H9 (cell line): ENCODE data around the gene TMEM106C. TPM values are rescaled to one million over a fixed set of nuclear protein-coding genes. Genes with fewer than 3 reads are reported as not detected.

ENCODE experiments used
- DNase-seq: peaks from one replicate; pipeline ENCODE4 v3.0.0-alpha.2; 2017
- H2AFZ ChIP-seq: one replicate; pipeline ENCODE4 v1.6.1; 2013; ENCODE audit warnings: mild to moderate bottlenecking, low read length, control low read depth, moderate library complexity
- H2AK5ac ChIP-seq: 2 replicates; pipeline ENCODE4 v1.6.1; 2013; ENCODE audit warnings: low read length, control low read depth, mixed read lengths; ENCODE audit not compliant: insufficient read length
- H2BK120ac ChIP-seq: one replicate; pipeline ENCODE4 v1.6.1; 2013; ENCODE audit warnings: low read depth, mild to moderate bottlenecking, low read length, control low read depth, inconsistent platforms; ENCODE audit not compliant: poor library complexity, severe bottlenecking
- H2BK12ac ChIP-seq: 2 replicates; pipeline ENCODE4 v1.6.1; 2013; ENCODE audit warnings: low read length, control low read depth, mixed read lengths, low read depth; ENCODE audit not compliant: insufficient read length
- H2BK15ac ChIP-seq: 2 replicates; pipeline ENCODE4 v1.6.1; 2013; ENCODE audit warnings: low read depth, low read length, control low read depth
- H2BK20ac ChIP-seq: one replicate; pipeline ENCODE4 v1.6.1; 2013; ENCODE audit warnings: low read depth, mild to moderate bottlenecking, low read length, control low read depth, inconsistent platforms; ENCODE audit not compliant: poor library complexity, severe bottlenecking
- H2BK5ac ChIP-seq: 2 replicates; pipeline ENCODE4 v1.6.1; 2013; ENCODE audit warnings: low read length, control low read depth, mixed read lengths; ENCODE audit not compliant: insufficient read length
- H3K14ac ChIP-seq: 2 replicates; pipeline ENCODE4 v1.6.1; 2013; ENCODE audit warnings: low read length, control low read depth; ENCODE audit not compliant: insufficient read depth
- H3K18ac ChIP-seq: 2 replicates; pipeline ENCODE4 v1.6.1; 2013; ENCODE audit warnings: low read depth, mild to moderate bottlenecking, mixed read lengths, low read length, control low read depth; ENCODE audit not compliant: insufficient read length
- H3K23ac ChIP-seq: 2 replicates; pipeline ENCODE4 v1.6.1; 2013; ENCODE audit warnings: low read length, control low read depth, mixed read lengths, low read depth; ENCODE audit not compliant: insufficient read length
- H3K23me2 ChIP-seq: 2 replicates; pipeline ENCODE4 v1.6.1; 2013; ENCODE audit warnings: low read depth, mild to moderate bottlenecking, mixed read lengths, low read length, control low read depth; ENCODE audit not compliant: insufficient read length, poor library complexity, severe bottlenecking
- H3K27ac ChIP-seq: 2 replicates; pipeline ENCODE4 v1.5.1; 2013; ENCODE audit warnings: low read length, control low read depth, mixed read lengths, low read depth; ENCODE audit not compliant: insufficient read length
- H3K27me3 ChIP-seq: 2 replicates; pipeline ENCODE4 v1.6.1; 2013; ENCODE audit warnings: low read length, control low read depth, inconsistent platforms; ENCODE audit not compliant: insufficient read depth
- H3K4ac ChIP-seq: 2 replicates; pipeline ENCODE4 v1.6.1; 2013; ENCODE audit warnings: low read depth, mild to moderate bottlenecking, control low read depth, inconsistent platforms, low read length, moderate library complexity
- H3K4me1 ChIP-seq: 2 replicates; pipeline ENCODE4 v1.6.1; 2013; ENCODE audit warnings: low read length, control low read depth, inconsistent platforms; ENCODE audit not compliant: insufficient read depth
- H3K4me2 ChIP-seq: 2 replicates; pipeline ENCODE4 v1.6.1; 2013; ENCODE audit warnings: low read length, control low read depth, mixed read lengths; ENCODE audit not compliant: insufficient read length, insufficient read depth
- H3K56ac ChIP-seq: 2 replicates; pipeline ENCODE4 v1.6.1; 2013; ENCODE audit warnings: low read depth, mild to moderate bottlenecking, mixed read lengths, low read length, control low read depth; ENCODE audit not compliant: insufficient read length
- H3K79me1 ChIP-seq: 2 replicates; pipeline ENCODE4 v1.6.1; 2013; ENCODE audit warnings: low read depth, mild to moderate bottlenecking, moderate library complexity, low read length, control low read depth, inconsistent platforms; ENCODE audit not compliant: insufficient read depth, poor library complexity, severe bottlenecking
- H3K79me2 ChIP-seq: 2 replicates; pipeline ENCODE4 v1.6.1; 2013; ENCODE audit warnings: low read length, control low read depth, inconsistent platforms; ENCODE audit not compliant: insufficient read depth
- H3K9ac ChIP-seq: 2 replicates; pipeline ENCODE4 v1.6.1; 2013; ENCODE audit warnings: low read length, control low read depth, mixed read lengths; ENCODE audit not compliant: insufficient read length; ENCODE audit errors: extremely low read depth
- H3K9me3 ChIP-seq: one replicate; pipeline ENCODE4 v1.6.1; 2013; ENCODE audit warnings: low read depth, low read length, inconsistent platforms; ENCODE audit not compliant: control insufficient read depth
- H3T11ph ChIP-seq: one replicate; pipeline ENCODE4 v1.6.1; 2013; ENCODE audit warnings: mild to moderate bottlenecking, low read length, control low read depth, inconsistent platforms
- H4K20me1 ChIP-seq: one replicate; pipeline ENCODE4 v1.6.1; 2013; ENCODE audit not compliant: control insufficient read depth, insufficient read length, insufficient read depth
- H4K5ac ChIP-seq: 2 replicates; pipeline ENCODE4 v1.6.1; 2013; ENCODE audit warnings: low read depth, mild to moderate bottlenecking, mixed read lengths, low read length, control low read depth; ENCODE audit not compliant: insufficient read length
- H4K8ac ChIP-seq: replicated peaks from 2 replicates; pipeline ENCODE4 v1.6.1; 2013; ENCODE audit warnings: low read length, control low read depth, mixed read lengths, low read depth; ENCODE audit not compliant: insufficient read length
- H4K91ac ChIP-seq: 2 replicates; pipeline ENCODE4 v1.6.1; 2013; ENCODE audit warnings: low read depth, mild to moderate bottlenecking, moderate library complexity, mixed read lengths, low read length, control low read depth; ENCODE audit not compliant: insufficient read length
- H3K27ac Mint-ChIP-seq, 3 experiments: 2 replicates in 2 of 3; 3 replicates in 1 of 3; pipeline ENCODE4 v1.8.0; 2020 to 2021; ENCODE audit warnings: mixed read lengths in 3 of 3, mild to moderate bottlenecking in 1 of 3, moderate library complexity in 1 of 3
- H3K27me3 Mint-ChIP-seq: 2 replicates; pipeline ENCODE4 v1.8.0; 2021; ENCODE audit warnings: low read depth, mild to moderate bottlenecking, moderate library complexity, mixed read lengths
- H3K36me3 Mint-ChIP-seq, 3 experiments: 2 replicates in 2 of 3; 3 replicates in 1 of 3; pipeline ENCODE4 v1.8.0; 2020 to 2021; ENCODE audit warnings: low read depth in 3 of 3, mixed read lengths in 3 of 3; ENCODE audit not compliant: insufficient read depth in 1 of 3
- H3K4me1 Mint-ChIP-seq, 2 experiments: 2 replicates each; pipeline ENCODE4 v1.8.0; 2020; ENCODE audit warnings: mixed read lengths in 2 of 2
- H3K4me3 Mint-ChIP-seq, 2 experiments: 2 replicates in 1 of 2; 3 replicates in 1 of 2; pipeline ENCODE4 v1.8.0; 2020 to 2021; ENCODE audit warnings: mild to moderate bottlenecking in 2 of 2, mixed read lengths in 2 of 2, moderate library complexity in 1 of 2
- H3K9me3 Mint-ChIP-seq, 2 experiments: 2 replicates in 1 of 2; 3 replicates in 1 of 2; pipeline ENCODE4 v1.8.0; 2020; ENCODE audit warnings: mild to moderate bottlenecking in 2 of 2, mixed read lengths in 2 of 2, moderate library complexity in 1 of 2
- WGBS: extraction: QIAGEN DNeasy Blood & Tissue Kit; methylation state at CpG from one replicate; pipeline ENCODE4 v1.1.7; 2013; ENCODE audit warnings: missing lambda C conversion rate, low lambda C conversion rate, mixed read lengths; ENCODE audit not compliant: insufficient read length; ENCODE audit errors: extremely low coverage; 5-methylcytosine and 5-hydroxymethylcytosine counted together
- total RNA-seq: library from RNA; stranded (reverse); gene quantifications from 2 replicates; pipeline ENCODE4 v1.2.1, GENCODE V29; 2021
- TF ChIP-seq, protein P1 (sequence below): fragments of 200-600 bp; sonication (generic); conservative IDR thresholded peaks from 3 replicates; pipeline ENCODE4 v1.8.0; 2021; ENCODE audit warnings: antibody characterized with exemption, mild to moderate bottlenecking

TMEM106C gene
- total RNA-seq, 1 experiment from 2014 or later = 43.7 TPM

DNA sequence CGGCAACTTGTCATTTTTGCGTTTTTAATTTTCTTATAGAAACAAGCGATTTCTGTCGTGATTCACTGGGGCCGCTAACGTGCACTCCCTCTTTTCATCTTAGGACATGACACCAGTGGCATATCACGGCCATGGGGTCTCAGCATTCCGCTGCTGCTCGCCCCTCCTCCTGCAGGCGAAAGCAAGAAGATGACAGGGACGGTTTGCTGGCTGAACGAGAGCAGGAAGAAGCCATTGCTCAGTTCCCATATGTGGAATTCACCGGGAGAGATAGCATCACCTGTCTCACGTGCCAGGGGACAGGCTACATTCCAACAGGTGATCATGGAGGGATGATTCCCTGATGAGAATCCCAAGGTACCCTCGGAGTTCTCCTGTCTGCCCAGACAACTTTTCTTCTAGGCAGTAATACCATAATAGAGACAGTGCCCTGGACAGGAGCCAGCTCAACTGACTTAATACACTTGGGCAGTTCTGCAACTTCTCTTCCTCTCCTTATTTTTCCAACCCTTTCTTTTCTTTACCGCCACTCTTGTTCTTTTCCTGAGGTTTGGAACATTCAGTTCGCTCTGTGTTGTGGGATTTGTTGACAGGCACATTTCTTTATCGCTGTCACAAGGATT, 821 bp downstream of the TMEM106C start:
- H3K79me1 ChIP-seq = no peaks in the 10 kb centered on the region
- H2AFZ ChIP-seq = no peak overlapping the region
- no peak overlapping the region for H3K56ac ChIP-seq
- H4K8ac ChIP-seq = no peak overlapping the region
- Mint-ChIP-seq H3K4me1 (peaks cover 33 to 39% of the 10 kb centered on the region in 2 experiments), H3K4me3 (peak overlapping the region; percentile 84 to 94), H3K36me3 (peaks cover 21 to 34% (median 22%) of the 10 kb centered on the region in 3 experiments), H3K9me3 (peaks cover 21 to 22% of the 10 kb centered on the region in 2 experiments), H3K27ac (no peak overlapping the region), H3K27me3 (peaks cover 53% of the 10 kb centered on the region)
- no peaks in the 10 kb centered on the region; the same call in 1 of the 2 replicates for H3K27me3 ChIP-seq
- H4K5ac ChIP-seq = no peak overlapping the region
- no peak overlapping the region for H3K18ac ChIP-seq
- no CpG with 5 or more reads among the region's 18 CpGs for WGBS
- H2BK120ac ChIP-seq = no peak overlapping the region
- H3K4me1 ChIP-seq = no peaks in the 10 kb centered on the region; the same call in 1 of the 2 replicates
- H2BK20ac ChIP-seq = no peak overlapping the region
- H3T11ph ChIP-seq = no peak overlapping the region
- H4K91ac ChIP-seq = no peak overlapping the region
- H3K27ac ChIP-seq = no peak overlapping the region
- peak; percentile 62 for DNase-seq
- H4K20me1 ChIP-seq = no peaks in the 10 kb centered on the region
- H3K14ac ChIP-seq = no peak overlapping the region
- H3K9me3 ChIP-seq = peaks cover 7% of the 10 kb centered on the region
- peak overlapping the region; percentile 94 for H3K4me2 ChIP-seq
- no peak overlapping the region for H3K4ac ChIP-seq
- H2BK12ac ChIP-seq = no peak overlapping the region
- no peak overlapping the region for H2BK5ac ChIP-seq
- H3K9ac ChIP-seq = peak overlapping the region; percentile 24
- no peak overlapping the region for H2AK5ac ChIP-seq
- H2BK15ac ChIP-seq = no peak overlapping the region
- H3K79me2 ChIP-seq = no peaks in the 10 kb centered on the region
- TF ChIP-seq, protein P1, sequence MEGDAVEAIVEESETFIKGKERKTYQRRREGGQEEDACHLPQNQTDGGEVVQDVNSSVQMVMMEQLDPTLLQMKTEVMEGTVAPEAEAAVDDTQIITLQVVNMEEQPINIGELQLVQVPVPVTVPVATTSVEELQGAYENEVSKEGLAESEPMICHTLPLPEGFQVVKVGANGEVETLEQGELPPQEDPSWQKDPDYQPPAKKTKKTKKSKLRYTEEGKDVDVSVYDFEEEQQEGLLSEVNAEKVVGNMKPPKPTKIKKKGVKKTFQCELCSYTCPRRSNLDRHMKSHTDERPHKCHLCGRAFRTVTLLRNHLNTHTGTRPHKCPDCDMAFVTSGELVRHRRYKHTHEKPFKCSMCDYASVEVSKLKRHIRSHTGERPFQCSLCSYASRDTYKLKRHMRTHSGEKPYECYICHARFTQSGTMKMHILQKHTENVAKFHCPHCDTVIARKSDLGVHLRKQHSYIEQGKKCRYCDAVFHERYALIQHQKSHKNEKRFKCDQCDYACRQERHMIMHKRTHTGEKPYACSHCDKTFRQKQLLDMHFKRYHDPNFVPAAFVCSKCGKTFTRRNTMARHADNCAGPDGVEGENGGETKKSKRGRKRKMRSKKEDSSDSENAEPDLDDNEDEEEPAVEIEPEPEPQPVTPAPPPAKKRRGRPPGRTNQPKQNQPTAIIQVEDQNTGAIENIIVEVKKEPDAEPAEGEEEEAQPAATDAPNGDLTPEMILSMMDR = 0 out of 3 replicates have a peak, but pooled peaks have one; percentile 12
- no peak overlapping the region for H3K23ac ChIP-seq
- peaks cover 8% of the 10 kb centered on the region for H3K23me2 ChIP-seq
